RWPE1 (cell line): ENCODE results near the gene GDF7.

ENCODE experiments used
- CTCF ChIA-PET: fragments of 350-600 bp; sonication (Branson Sonifier 250); formaldehyde crosslinking; extraction: SDS; loops from one replicate; lab custom pipeline; 2021; lab: Yijun Ruan, JAX
- POLR2A ChIA-PET: fragments of 400-600 bp; formaldehyde crosslinking; extraction: SDS; loops from one replicate; lab custom pipeline; 2020; ENCODE audit warnings: antibody characterized with exemption; ENCODE audit not compliant: low non-redundant PET; lab: Yijun Ruan, JAX
- DNase-seq: peaks from one replicate; pipeline ENCODE4 v3.0.0; 2012; ENCODE audit warnings: low spot score
- H3K27ac ChIP-seq: fragments of 450-650 bp; 2 replicates; pipeline ENCODE4 v1.5.1; 2017
- CTCF ChIP-seq: fragments of 450-650 bp; conservative IDR thresholded peaks from 2 replicates; pipeline ENCODE4 v1.5.1; 2017; ENCODE audit warnings: low read depth, mild to moderate bottlenecking

GDF7 gene

GRCh38 chr2:20653695-20654534 is 13.0 kb upstream of the GDF7 start:
- H3K27ac ChIP-seq, result no peak overlapping the region
- ChIA-PET POLR2A (interaction anchor here (0.6 kb wide), 1 partner anchor 220 kb away, joined by 8 read pairs; no protein-coding TSS in a partner anchor), CTCF (interaction anchor here (0.8 to 1.6 kb wide), 2 partner anchors 7 to 309 kb away, joined by 3 to 5 read pairs; no protein-coding TSS in a partner anchor)
- TF ChIP-seq CTCF, result no peak
- DNase-seq, result no peak

- no peak for DNase-seq
- no peak for TF ChIP-seq CTCF
- POLR2A ChIA-PET, result interaction anchor here (0.6 kb wide), 1 partner anchor 221 kb away, joined by 8 read pairs; no protein-coding TSS in a partner anchor
- no peak overlapping the region for H3K27ac ChIP-seq
- CTCF ChIA-PET, result interaction anchor here (0.8 kb wide), 1 partner anchor 308 kb away, joined by 3 read pairs; no protein-coding TSS in a partner anchor
Measured at GRCh38 chr2:20654535-20654813, 12.5 kb upstream of the GDF7 start.

DNA sequence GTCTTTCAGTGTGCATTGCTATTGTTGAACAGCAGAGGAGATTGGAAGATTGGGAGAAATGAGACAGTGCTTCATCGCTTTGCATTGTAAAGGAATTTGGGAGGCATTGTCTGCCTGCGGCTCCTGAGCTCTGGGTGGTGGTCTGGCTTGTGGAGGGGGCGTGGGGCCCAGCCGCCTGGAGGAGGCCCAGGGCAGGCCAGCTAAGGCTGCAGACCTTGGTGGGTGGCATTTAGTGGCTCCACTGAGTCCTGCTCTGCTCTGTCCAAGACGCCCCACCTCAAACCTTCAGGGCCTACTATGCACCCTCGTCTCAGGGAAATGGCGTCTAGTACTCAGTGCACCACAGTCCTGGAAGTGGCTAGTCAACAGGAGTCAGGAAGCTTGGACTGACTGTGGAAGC is 10.4 kb upstream of the GDF7 start:
- no peak for TF ChIP-seq CTCF
- no peak overlapping the region for H3K27ac ChIP-seq
- DNase-seq, result no peak
- POLR2A ChIA-PET, result no interaction called here
- CTCF ChIA-PET, result interaction anchor here (1.1 kb wide), 1 partner anchor 16 kb away, joined by 4 read pairs; no protein-coding TSS in a partner anchor

- DNase-seq, result no peak
- POLR2A ChIA-PET, result no interaction called here
- no peak for TF ChIP-seq CTCF
- CTCF ChIA-PET, result no interaction called here
- no peak overlapping the region for H3K27ac ChIP-seq
Measured at GRCh38 chr2:20657522-20658235, 9.3 kb upstream of the GDF7 start.

DNA sequence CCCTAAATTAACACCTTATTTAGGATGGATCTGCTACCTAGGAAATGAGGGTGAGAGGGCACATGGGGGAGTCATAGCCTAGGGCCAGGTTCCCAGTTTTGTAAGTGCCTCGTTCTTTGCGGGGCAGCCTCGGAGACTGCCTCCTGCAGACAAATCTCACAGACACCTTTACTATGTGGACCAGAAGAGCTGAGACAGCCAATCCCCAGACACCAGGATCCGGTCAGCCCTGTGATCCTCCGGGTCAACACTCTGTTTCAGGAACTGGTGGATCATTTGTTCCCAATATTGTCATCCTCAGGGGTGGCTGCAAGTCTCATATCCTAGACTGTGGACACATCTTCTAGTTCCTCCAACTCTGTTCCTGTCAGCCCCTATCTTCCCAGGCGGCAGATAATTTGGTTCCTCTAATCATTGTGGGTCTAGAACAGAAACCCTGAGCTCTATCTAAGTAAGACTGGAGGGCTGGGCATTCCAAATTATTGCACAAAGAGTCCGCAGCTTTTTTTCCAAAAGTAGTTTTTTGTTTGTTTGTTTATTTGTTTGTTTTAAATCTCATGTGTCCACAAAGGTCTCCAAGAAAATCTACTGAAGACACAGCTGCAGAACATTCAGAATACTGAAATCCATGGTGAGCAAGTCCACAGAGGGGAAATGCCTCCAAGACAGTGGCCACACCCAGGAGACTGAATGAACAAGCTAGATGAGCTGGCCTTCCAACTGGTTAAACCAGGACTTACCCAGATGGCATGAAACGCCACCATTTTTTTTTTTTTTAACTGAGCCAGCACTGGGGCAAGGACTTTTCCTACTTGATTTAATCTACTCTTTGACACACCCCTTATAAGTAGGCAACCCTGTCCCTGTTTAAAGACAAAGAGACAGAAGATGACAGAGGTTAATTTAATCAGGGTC is 6.2 kb upstream of the GDF7 start:
- CTCF ChIA-PET, result interaction anchor here (0.6 to 2.6 kb wide), 30 partner anchors 8 to 672 kb away, joined by 3 to 46 read pairs (median 5); partner anchors contain the start of gene HS1BP3
- H3K27ac ChIP-seq, result no peak overlapping the region
- no peak for TF ChIP-seq CTCF
- POLR2A ChIA-PET, result no interaction called here
- peak; percentile 29 for DNase-seq
